GM19099 (cell line): ENCODE measurements around the gene ARL6.

Experiments used
- POLR2A ChIP-seq: IDR thresholded peaks from 3 replicates; pipeline ENCODE4 v1.6.1; 2011; ENCODE audit warnings: low read depth; ENCODE audit not compliant: insufficient read length; ENCODE audit errors: extremely low read depth

The ARL6 gene

GRCh38 chr3:97839944-97840343 lies 75.4 kb downstream of the ARL6 start:
- no peak for TF ChIP-seq POLR2A

DNA sequence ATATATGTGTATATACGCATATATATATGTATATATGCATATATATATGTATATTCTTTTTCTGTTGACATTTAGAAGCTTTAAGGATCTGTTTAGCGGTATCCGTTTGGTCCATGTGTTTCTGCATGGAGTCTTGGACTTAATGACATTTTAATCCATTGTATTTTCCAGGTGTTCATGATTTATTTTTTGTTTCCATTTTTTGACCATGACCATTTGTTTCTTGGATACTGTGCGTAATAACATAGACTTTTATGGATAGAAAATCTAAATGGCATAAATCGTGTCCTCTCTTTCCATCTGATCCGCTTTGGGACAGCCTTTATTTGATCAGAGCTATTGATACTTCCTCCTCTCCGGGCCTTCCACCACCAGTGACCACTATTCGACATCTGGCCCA lies 76.7 kb downstream of the ARL6 start:
- TF ChIP-seq POLR2A = no peak

- TF ChIP-seq POLR2A = no peak
Observed at GRCh38 chr3:97841956-97842355, 77.4 kb downstream of the ARL6 start.

DNA sequence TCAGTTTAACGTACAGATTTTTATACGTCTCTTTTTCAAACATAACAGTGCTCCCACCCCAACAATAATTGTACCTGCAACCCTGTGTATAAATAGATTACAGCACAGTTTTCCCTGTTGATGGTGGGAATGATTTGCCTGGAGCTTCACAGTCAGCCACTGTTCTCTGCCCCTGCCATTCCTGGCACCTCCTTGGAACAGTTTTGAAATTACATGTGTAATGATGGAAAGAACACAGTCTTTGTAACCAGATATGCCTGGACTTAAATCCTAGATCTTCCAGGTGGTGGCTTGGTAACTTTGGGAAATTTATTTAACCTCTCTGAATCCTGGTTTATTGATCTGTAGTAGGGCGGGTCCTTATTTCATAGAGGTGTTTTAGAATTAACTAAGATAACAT lies 84.2 kb downstream of the ARL6 start:
- TF ChIP-seq POLR2A = no peak
